NOMO-1 (cell line): Measurements from ENCODE around the gene TOR1B.
"Not testable (repeated sequence)": the region's sequence is repeated elsewhere in the genome, so short reads cannot be mapped to it uniquely, and the experiment has no call there.

ENCODE experiments used
- DNase-seq, 2 experiments: peaks; one replicate each; lab custom pipeline; 2025; ENCODE audit not compliant: unreplicated experiment in 2 of 2; lab: John Stamatoyannopoulos, UW

The TOR1B gene, protein sequence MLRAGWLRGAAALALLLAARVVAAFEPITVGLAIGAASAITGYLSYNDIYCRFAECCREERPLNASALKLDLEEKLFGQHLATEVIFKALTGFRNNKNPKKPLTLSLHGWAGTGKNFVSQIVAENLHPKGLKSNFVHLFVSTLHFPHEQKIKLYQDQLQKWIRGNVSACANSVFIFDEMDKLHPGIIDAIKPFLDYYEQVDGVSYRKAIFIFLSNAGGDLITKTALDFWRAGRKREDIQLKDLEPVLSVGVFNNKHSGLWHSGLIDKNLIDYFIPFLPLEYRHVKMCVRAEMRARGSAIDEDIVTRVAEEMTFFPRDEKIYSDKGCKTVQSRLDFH

DNA sequence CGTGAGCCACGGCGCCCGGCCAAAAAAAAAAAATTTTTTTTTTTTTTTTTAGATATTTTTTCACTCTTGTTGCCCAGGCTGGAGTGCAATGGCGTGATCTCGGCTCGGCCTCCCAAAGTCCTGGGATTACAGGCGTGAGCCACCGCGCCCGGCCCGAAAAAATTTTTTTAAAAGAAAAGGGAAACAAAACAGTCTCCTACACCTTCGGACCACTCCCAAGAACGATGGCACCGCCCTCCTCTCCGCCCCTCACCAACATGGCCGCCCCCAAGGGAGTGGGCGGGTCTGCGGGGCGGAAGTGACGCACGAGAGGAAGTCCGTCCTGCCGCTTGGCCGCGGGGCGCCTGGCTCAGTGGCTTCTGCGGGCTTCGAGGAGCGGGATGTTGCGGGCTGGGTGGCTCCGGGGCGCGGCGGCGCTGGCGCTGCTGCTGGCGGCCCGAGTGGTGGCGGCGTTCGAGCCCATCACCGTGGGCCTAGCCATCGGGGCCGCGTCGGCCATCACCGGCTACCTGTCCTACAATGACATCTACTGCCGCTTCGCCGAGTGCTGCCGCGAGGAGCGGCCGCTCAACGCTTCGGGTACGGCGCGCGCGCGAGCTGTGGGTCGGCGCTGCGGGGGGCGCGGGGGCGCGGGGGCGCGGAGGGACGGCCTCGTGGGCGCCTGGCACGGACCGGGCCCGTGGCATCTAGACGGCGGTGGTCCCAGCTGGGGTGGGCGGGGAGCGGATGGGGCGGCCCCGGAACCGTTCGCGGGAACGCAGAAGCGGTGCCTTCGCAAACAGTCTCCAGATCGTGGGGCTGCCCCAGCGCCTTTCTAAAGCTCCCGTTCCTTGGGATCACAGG, at the start of gene TOR1B:
TOR1B (plus strand) TSS at position 352 of the 843 bp plus-strand sequence; CDS start at position 381, 29 bp downstream.
- DNase-seq = peak; percentile 76 to 86

DNA sequence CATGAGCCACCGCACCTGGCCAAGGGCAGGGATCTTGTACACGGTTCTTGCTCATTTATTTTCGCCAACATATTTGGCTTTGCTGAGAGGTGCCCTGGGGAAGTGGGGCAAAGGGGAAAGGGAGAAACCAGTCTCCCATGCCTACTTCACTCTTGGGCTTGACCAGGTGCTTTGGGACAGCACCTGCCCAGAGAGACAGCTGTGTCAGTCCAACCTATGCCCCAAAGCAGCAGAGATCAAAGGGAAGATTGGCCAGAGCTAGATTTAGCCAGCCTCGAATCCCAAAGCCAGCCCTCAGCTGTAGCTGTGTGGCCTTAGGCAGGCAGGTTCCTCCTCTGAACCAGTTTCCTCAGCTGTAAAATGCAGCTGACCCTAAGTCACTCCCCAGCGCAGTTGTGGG, 47.8 kb upstream of the TOR1B start:
- no peak for DNase-seq

DNA sequence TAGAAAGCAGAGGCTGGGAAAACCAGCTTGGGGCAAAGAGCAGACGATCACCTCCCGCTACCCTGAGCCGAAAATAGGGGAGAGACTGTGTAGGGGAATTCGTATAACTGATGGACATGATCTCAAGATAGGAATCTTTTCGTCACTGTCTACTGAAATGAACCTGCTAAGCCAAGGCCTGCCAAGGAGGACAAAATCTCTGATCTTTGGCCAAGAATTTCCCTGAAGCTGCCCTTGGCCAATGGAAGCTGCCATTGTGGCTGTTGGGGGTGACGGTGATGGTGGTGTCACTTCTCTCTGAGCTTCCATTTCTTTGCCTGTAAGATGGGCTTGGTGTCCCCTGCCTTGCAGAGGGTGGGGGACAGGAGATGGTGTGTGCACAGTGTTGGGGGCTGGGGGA, 46.8 kb upstream of the TOR1B start:
- no peak for DNase-seq

DNA sequence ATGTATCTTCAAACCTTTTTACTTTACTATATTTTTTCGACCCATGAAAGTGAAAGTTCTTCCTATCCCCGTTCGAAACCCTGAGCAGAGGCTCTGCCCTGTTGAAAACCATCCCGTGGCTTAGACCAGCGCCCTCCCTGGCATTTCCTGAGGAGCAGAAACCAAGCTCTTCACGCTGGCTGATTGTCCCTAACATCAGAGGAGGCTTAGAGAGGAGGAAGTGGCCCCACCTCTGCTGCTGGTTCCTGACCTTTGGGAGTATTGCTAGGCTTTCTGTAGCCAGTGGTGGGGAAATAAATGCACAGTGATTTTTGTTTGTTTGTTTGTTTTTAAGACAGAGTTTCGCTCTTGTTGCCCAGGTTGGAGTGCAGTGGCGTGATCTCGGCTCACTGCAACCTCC, 45.9 kb upstream of the TOR1B start:
- peak; percentile 8 to 52 for DNase-seq

DNA sequence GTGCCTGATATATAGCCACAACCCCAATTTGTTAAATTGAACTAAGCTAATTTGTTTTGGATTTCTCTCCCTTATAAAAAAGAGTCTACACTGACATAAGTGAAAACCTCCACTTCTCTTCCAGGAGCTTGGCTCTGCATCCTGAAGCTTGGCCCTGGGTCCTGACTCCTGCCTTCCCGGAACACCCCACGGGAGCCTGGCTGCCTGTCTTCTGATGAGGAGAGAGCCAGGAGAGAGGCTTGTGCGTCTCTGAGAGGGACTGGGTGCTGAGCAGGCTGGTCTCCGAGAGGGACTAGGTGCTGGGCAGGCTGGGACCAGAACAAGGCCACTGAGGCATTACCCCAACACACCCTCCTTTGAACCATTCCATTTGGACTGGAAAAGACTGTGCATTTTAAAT, 43.7 kb upstream of the TOR1B start:
- no peak for DNase-seq

DNA sequence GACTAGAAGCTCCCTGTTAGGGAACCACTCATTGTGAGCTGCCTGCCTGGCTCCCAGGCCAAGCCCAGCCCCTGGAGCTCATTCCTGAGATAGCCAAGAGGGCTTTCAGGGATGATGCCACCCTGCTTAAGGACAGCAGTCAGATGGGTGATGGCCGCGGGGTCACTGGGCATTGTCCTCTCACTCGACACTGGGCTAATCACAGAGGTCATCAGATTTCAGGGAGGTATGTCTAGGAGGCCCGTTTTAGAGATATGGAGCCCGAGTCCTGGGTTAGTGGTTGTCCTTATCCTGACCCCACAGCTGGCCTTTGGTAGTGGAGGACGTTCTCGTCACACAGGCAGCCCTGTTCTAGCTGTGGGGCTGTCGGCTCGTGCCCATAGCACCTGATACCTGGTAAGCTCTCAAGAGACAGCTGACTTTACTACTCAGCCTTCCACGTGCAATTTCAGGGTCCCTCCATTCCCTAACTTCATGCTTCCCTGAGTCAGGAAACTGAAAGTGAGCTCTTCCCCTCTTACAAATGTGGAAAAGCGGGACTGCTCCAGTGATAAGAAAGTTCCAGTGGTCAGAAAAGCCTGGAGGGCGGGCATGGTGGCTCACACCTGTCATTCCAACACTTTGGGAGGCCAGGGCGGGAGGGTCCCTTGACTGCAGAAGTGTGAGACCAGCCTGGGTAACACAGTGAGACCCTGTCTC, 43.0 kb upstream of the TOR1B start:
- DNase-seq = no peak

DNA sequence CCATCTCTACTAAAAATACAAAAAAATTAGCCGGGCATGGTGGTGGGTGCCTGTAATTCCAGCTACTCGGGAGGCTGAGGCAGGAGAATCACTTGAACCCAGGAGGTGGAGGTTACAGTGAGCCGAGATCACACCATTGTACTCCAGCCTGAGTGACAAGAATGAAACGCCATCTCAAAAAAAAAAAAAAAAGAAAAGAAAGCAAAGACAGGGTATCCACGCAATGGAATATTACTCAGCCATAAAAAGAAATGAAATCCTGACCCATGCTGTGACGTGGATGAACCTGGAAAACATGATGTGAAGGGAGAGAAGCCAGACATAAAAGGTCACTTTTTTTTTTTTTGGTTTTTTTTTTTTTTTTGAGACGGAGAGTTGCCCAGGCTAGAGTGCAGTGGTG, 42.2 kb upstream of the TOR1B start:
- not testable (repeated sequence) for DNase-seq

DNA sequence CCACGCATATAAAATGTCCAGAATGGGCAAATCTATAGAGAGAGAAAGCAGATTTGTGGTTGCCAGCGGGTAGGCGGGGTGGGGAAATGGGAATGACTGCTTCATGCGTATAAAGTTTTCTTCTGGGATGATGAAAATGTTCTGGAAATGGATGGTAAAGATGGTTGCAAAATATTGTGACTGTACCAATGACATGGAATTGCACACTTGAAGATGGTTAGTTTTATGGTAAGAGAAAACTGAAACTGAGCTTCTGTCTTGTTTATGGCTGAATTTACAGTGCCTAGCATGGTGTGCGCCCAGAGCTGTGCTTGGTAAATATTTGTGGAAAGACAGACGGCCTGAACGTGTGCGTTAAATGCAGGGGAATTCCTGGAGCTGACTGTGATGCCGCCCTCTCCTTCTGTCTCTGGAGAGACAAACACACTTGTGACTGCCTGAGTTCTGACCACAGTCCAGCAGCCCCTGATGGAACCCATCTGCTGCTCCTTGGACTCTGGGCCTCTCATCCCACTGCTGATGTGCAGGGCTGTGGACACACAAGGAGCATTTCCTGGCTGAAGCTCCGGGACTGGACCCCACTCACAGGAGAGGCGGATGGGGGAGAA, 41.6 kb upstream of the TOR1B start:
- DNase-seq = no peak

- DNase-seq = no peak
Measured at GRCh38 chr9:129761901-129762369, 41.0 kb upstream of the TOR1B start.

DNA sequence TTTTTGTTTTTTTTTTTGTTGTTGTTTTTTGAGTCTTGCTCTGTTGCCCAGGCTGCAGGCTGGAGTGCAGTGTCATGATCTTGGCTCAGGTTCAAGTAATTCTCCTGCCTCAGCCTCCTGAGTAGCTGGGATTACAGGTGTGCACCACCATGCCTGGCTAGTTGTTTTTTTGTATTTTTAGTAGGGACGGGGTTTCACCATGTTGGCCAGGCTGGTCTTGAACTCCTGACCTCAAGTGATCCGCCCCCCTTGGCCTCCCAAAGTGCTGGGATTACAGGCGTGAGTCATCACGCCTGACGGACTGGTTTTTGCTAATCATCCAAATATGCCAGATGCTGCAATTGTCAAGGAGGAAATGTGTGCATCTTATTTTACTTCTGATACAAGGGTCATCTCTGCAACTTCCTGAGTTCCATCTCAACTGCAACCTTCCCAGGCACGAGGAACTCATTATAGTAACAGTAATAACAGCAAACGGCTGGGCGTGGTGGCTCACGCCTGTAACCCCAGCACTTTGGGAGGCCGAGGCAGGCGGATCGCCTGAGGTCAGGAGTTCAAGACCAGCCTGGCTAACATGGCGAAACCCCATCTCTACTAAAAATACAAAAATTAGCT, 40.5 kb upstream of the TOR1B start:
- DNase-seq = peak; percentile 64 to 66

GRCh38 chr9:129762985-129763926, 39.7 kb upstream of the TOR1B start:
- DNase-seq = peak; percentile 25 to 29

- no peak for DNase-seq
Measured at GRCh38 chr9:129765764-129766317, 37.1 kb upstream of the TOR1B start.

DNA sequence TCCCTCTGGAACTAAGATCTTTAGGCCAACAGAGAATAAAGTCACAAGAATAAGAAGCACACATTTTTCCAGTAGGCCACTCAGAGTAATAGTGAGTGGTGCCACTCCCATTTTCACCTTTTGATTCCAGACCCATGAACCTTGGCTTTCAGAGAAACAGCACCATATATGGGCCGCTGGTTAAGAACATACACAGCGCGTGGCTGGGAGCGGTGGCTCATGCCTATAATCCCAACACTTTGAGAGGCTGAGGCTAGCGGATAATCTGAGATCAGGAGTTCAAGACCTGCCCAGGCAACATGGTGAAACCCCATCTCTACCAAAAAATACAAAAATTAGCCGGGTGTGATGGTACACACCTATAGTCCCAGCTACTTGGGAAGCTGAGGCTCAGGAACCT, 34.5 kb upstream of the TOR1B start:
- DNase-seq = no peak

- DNase-seq = no peak
Measured at GRCh38 chr9:129769669-129770068, 33.3 kb upstream of the TOR1B start.

GRCh38 chr9:129770741-129771140, 32.2 kb upstream of the TOR1B start:
- no peak for DNase-seq

GRCh38 chr9:129773262-129774048, 29.5 kb upstream of the TOR1B start:
- DNase-seq = peak; percentile 18 to 22

DNA sequence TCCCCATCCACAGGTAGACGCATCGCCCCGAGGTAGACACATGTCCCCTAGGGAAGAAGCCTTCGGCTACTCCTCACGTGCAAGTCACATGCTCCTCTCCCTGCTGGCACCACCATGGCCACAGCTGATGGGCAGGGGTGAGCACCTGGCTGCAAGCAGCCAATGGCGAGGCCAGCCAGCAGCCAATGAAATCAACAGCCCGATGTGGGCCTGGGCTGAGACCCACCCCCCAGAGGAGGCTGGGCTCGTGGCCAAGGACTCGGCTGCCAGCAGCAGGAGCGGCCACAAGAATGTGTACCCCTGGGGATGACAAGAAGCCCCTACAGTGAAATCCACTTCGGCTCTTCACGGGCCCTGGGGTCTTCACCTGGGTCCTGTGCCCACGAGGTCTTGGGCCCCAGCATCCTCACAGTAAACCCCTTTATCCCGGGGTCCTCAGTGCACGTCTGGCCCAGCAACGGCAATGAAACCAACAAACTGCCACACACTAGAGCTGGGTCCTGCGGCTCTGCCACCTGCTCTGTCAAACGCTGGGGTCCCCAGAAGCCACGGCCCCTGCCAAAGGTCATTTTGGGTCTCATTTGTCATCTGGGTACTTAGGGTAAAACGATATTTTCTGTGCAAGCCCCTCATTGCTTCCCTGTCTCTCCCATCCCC, 28.1 kb upstream of the TOR1B start:
- DNase-seq = no peak

DNA sequence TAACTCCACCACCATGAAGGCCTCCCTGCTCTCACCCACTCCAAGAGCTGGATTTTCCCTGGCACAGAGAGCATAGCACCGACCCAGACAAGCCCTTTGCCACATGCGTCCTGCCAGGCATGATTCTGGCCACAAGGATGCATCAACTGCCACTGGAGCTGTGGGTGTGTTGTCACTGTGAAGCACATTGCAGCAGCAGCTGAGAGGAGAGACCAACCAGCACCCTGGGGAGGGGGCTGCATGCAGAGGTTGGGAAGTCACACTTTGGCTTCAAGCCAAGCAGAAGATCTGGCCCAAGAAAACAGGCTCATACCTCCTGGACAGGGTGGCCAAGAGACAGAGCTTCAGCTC, 27.6 kb upstream of the TOR1B start:
- DNase-seq = no peak
